Measurements from ENCODE around the gene FNIP1. TPM values are rescaled to one million over a fixed set of nuclear protein-coding genes. Genes with fewer than 3 reads are reported as not detected.

The FNIP1 gene
- total and polyA plus RNA-seq, 2 of the 8 experiments (the other 6 are each of a cell fraction or from before 2014, with no cell fraction given): 3.5 to 17.3 TPM

- no peak for TF ChIP-seq EP300 (IDR thresholded peaks at IDR 0.05; ENCODE audit: borderline replicate concordance in 1 of 2, low read depth in 2 of 2, low read length in 2 of 2)
- no peak for TF ChIP-seq RXRA (IDR thresholded peaks at IDR 0.05; ENCODE audit: insufficient read depth, low read depth, low read length)
Measured at GRCh38 chr5:131693894-131694293, 102.9 kb downstream of the FNIP1 start (continued).
